Endothelial cell of umbilical vein (primary cell): ENCODE data around the gene IGSF9. TPM values are rescaled to one million over a fixed set of nuclear protein-coding genes. Genes with fewer than 3 reads are reported as not detected.

Source experiments
- BruUV-seq: library from RNA; stranded (reverse); fragments of 400-500 nt; replicated peaks from 2 replicates; lab custom pipeline; 2021; lab: Mats Ljungman, UMichigan
- CTCF ChIA-PET: fragments of 300-600, 350-600 bp; sonication (Branson Sonifier 250); formaldehyde crosslinking; loops from one replicate; lab custom pipeline; 2021; ENCODE audit warnings: antibody characterized with exemption, inconsistent platforms; lab: Charles Lee
- POLR2A ChIA-PET: fragments of 300-600, 350-600 bp; sonication (Branson Sonifier 250); formaldehyde crosslinking; loops from one replicate; lab custom pipeline; 2021; ENCODE audit warnings: antibody characterized with exemption, inconsistent platforms; lab: Charles Lee
- DNase-seq: peaks from one replicate; pipeline ENCODE4 v3.0.0-alpha.2; 2011; ENCODE audit warnings: low read depth, low spot score
- FAIRE-seq: peaks from 2 replicates; lab custom pipeline; 2011; peaks lifted over from hg19 to GRCh38; lab: Jason Lieb, UNC
- H2AFZ ChIP-seq: 2 replicates; pipeline ENCODE4 v1.6.0; 2012; ENCODE audit warnings: low read depth, low read length, control low read depth, inconsistent platforms
- H3K27ac ChIP-seq: 2 replicates; pipeline ENCODE4 v1.5.1; 2011; ENCODE audit warnings: low read depth, mild to moderate bottlenecking, control low read depth, low read length, moderate library complexity; ENCODE audit not compliant: insufficient read depth
- H3K27me3 ChIP-seq, 2 experiments: 2 replicates each; pipeline versions ENCODE4 v1.6.0 to v1.6.1; 2011; ENCODE audit warnings: low read length in 2 of 2, mixed read lengths in 1 of 2; ENCODE audit not compliant: control insufficient read depth in 2 of 2, insufficient read depth in 2 of 2
- H3K36me3 ChIP-seq, 2 experiments: 2 replicates in 1 of 2; 3 replicates in 1 of 2; pipeline ENCODE4 v1.5.1; 2011; ENCODE audit warnings: low read length in 2 of 2, mild to moderate bottlenecking in 1 of 2, moderate library complexity in 1 of 2; ENCODE audit not compliant: control insufficient read depth in 2 of 2, insufficient read depth in 2 of 2; ENCODE audit errors: extremely low read depth in 1 of 2
- H3K4me1 ChIP-seq: 3 replicates; pipeline ENCODE4 v1.5.1; 2011; ENCODE audit warnings: mild to moderate bottlenecking, low read length; ENCODE audit not compliant: control insufficient read depth, insufficient read depth; ENCODE audit errors: extremely low read depth
- H3K4me2 ChIP-seq: 2 replicates; pipeline ENCODE4 v1.6.1; 2011; ENCODE audit warnings: low read length, control low read depth, mixed read lengths; ENCODE audit not compliant: insufficient read depth
- H3K4me3 ChIP-seq, 3 experiments: fragments of 200-600 bp in 1 of 3; sonication (generic), shearing (Covaris generic) in 1 of 3; replicated peaks in 1 of 3; 2 replicates each; pipeline ENCODE4 v1.5.1; 2011 to 2016; ENCODE audit warnings: control low read depth in 3 of 3, low read length in 3 of 3, mild to moderate bottlenecking in 2 of 3, inconsistent platforms in 1 of 3, low read depth in 1 of 3, moderate library complexity in 1 of 3; ENCODE audit not compliant: insufficient read depth in 1 of 3
- H3K79me2 ChIP-seq: 2 replicates; pipeline ENCODE4 v1.6.0; 2012; ENCODE audit warnings: low read length, inconsistent platforms; ENCODE audit not compliant: control insufficient read depth, insufficient read depth
- H3K9ac ChIP-seq: replicated peaks from 2 replicates; pipeline ENCODE3; 2011; ENCODE audit warnings: low read length, control low read depth; ENCODE audit not compliant: insufficient read depth; ENCODE audit errors: extremely low read depth
- H3K9me1 ChIP-seq: replicated peaks from 3 replicates; pipeline ENCODE4 v1.6.0; 2011; ENCODE audit warnings: mild to moderate bottlenecking, low read length; ENCODE audit not compliant: control insufficient read depth, insufficient read depth; ENCODE audit errors: extremely low read depth
- H3K9me3 ChIP-seq: replicated peaks from 2 replicates; pipeline ENCODE4 v1.5.1; 2012; ENCODE audit warnings: low read length, inconsistent platforms; ENCODE audit not compliant: control insufficient read depth, insufficient read depth
- H4K20me1 ChIP-seq: replicated peaks from 2 replicates; pipeline ENCODE3; 2011; ENCODE audit warnings: mild to moderate bottlenecking, low read length; ENCODE audit not compliant: control insufficient read depth, insufficient read depth; ENCODE audit errors: extremely low read depth
- EZH2 ChIP-seq: IDR thresholded peaks from 2 replicates; pipeline ENCODE4 v1.6.1; 2012; ENCODE audit warnings: borderline replicate concordance, low read depth, mild to moderate bottlenecking, moderate library complexity, low read length, inconsistent platforms; ENCODE audit not compliant: severe bottlenecking
- FOS ChIP-seq: IDR thresholded peaks from 2 replicates; pipeline ENCODE4 v1.6.1; 2011; ENCODE audit warnings: mild to moderate bottlenecking, low read length, moderate library complexity, borderline replicate concordance; ENCODE audit not compliant: insufficient read depth
- GATA2 ChIP-seq: IDR thresholded peaks from 2 replicates; pipeline ENCODE4 v1.7.0; 2011; ENCODE audit warnings: low read depth, mild to moderate bottlenecking, moderate library complexity, mixed read lengths, low read length; ENCODE audit not compliant: insufficient read length, insufficient read depth
- JUN ChIP-seq: IDR thresholded peaks from 2 replicates; pipeline ENCODE4 v1.6.1; 2011; ENCODE audit warnings: borderline replicate concordance, low read depth; ENCODE audit not compliant: insufficient read length, insufficient read depth
- MAX ChIP-seq: IDR thresholded peaks from 2 replicates; pipeline ENCODE4 v1.6.1; 2011; ENCODE audit not compliant: insufficient read depth, insufficient read length
- MYC ChIP-seq: IDR thresholded peaks from one replicate; pipeline ENCODE4 v1.6.1; 2011; ENCODE audit warnings: mild to moderate bottlenecking, low read depth, low read length
- POLR2AphosphoS5 ChIP-seq: IDR thresholded peaks from 2 replicates; pipeline ENCODE4 v1.6.1; 2012; ENCODE audit warnings: low read depth, mild to moderate bottlenecking, control low read depth, low read length, moderate library complexity; ENCODE audit not compliant: insufficient read depth
- dilution Hi-C: fragments of 300-500 bp; cut with MboI; formaldehyde crosslinking; loops from one replicate; pipeline ENCODE4 v1.15.0; 2019; ENCODE audit warnings: low sequenced_read_pairs; ENCODE audit not compliant: extremely low pct_ligation_motif_present
- intact Hi-C: fragments of 100-400 bp; cut with micrococcal nuclease; formaldehyde crosslinking; loops from one replicate; pipeline ENCODE4 v1.10.0; 2022
- polyA plus RNA-seq, 4 experiments: library from polyadenylated mRNA; depleted of rRNA in 3 of 4; stranded (reverse) in 3 of 4; unstranded in 1 of 4; fragments of >200 nt; gene quantifications; 2 replicates each; pipeline versions ENCODE4 v1.2.1 to v1.2.3, GENCODE V29; 2011 to 2012; ENCODE audit warnings: missing spikeins in 1 of 4
- total RNA-seq: library from RNA; stranded (reverse); gene quantifications from 2 replicates; pipeline ENCODE4 v1.2.3, GENCODE V29; 2021

IGSF9 gene
- total and polyA plus RNA-seq, 2 donors (not counting 3 experiments of a cell fraction or from before 2014, with no cell fraction given): 0.15 TPM

- Histone ChIP-seq H3K36me3 (no peaks in the 10 kb centered on the region), H3K4me1 (no peaks in the 10 kb centered on the region), H3K4me3 (no peak overlapping the region), H3K27ac (no peak overlapping the region), H3K4me2 (no peak overlapping the region), H2AFZ (no peak overlapping the region), H4K20me1 (no peaks in the 10 kb centered on the region), H3K9me1 (no peaks in the 10 kb centered on the region), H3K79me2 (no peaks in the 10 kb centered on the region), H3K9ac (no peak overlapping the region), H3K27me3 (peaks cover 9 to 24% of the 10 kb centered on the region in 2 experiments), H3K9me3 (no peaks in the 10 kb centered on the region)
- BruUV-seq: no TSS peak
- CTCF ChIA-PET: no interaction called here
- DNase-seq (no peak), FAIRE-seq (no peak)
- POLR2A ChIA-PET: no interaction called here
- dilution Hi-C loops (no loop called here), intact Hi-C loops (no loop called here)
- no peak for TF ChIP-seq FOS
- TF ChIP-seq POLR2AphosphoS5: no peak
- no peak for TF ChIP-seq EZH2
- TF ChIP-seq MYC: no peak
- no peak for TF ChIP-seq MAX
These were observed 28.0 kb upstream of the IGSF9 start for GRCh38 chr1:159973350-159973940.

GRCh38 chr1:159972443-159973205 lies 27.2 kb upstream of the IGSF9 start:
- ChIA-PET POLR2A (no interaction called here), CTCF (interaction anchor here (1.5 kb wide), 1 partner anchor 35 kb away, joined by 7 read pairs; no protein-coding TSS in a partner anchor)
- no peak overlapping the region for H2AFZ ChIP-seq
- H4K20me1 ChIP-seq: no peaks in the 10 kb centered on the region
- no peak overlapping the region for H3K4me2 ChIP-seq
- no peak overlapping the region for H3K9ac ChIP-seq
- no peak for TF ChIP-seq JUN
- TF ChIP-seq MYC: no peak
- no peak for TF ChIP-seq MAX
- TF ChIP-seq EZH2: no peak
- no peak for TF ChIP-seq POLR2AphosphoS5
- no peak for TF ChIP-seq FOS
- no peak for TF ChIP-seq GATA2
- H3K4me1 ChIP-seq: no peaks in the 10 kb centered on the region
- DNase-seq (no peak), FAIRE-seq (no peak)
- H3K27ac ChIP-seq: no peak overlapping the region
- no peaks in the 10 kb centered on the region for H3K79me2 ChIP-seq
- dilution Hi-C loops: no loop called here
- no TSS peak for BruUV-seq
- peaks cover 9 to 26% of the 10 kb centered on the region in 2 experiments for H3K27me3 ChIP-seq
- no peaks in the 10 kb centered on the region for H3K9me1 ChIP-seq
- H3K9me3 ChIP-seq: no peaks in the 10 kb centered on the region
- H3K4me3 ChIP-seq: no peak overlapping the region
- intact Hi-C loops: no loop called here
- H3K36me3 ChIP-seq: no peaks in the 10 kb centered on the region
